Measurements from ENCODE around the gene CRADD. TPM values are rescaled to one million over a fixed set of nuclear protein-coding genes. Genes with fewer than 3 reads are reported as not detected.
"Not testable (repeated sequence)": the region's sequence is repeated elsewhere in the genome, so short reads cannot be mapped to it uniquely, and the experiment has no call there.

The CRADD gene
- total RNA-seq, 1 experiment from 2014 or later, result 18.3 TPM

DNA sequence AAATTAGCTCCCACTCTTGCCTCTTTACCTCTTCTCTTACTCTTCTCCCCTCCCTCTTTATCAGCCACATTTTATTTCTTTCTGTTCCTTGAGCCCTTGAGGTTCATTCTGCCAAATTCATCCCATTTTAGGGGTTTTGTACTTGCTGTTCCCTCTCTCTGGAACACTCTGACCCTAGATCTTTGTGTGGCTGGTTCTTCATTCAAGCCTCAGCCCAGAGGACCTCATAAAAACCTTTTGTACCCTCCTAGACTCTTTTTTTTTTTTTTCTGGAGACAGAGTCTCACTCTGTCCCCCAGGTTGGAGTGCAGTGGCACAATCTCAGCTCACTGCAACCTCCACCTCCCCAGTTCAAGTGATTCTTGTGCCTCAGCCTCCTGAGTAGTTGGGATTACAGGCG is 34.3 kb downstream of the CRADD start:
- H4K20me1 ChIP-seq (ENCODE audit: insufficient read depth, low read depth, low read length); H2AFZ ChIP-seq (ENCODE audit: low read length); H3K27ac ChIP-seq (ENCODE audit: low read length); H3K9me2 ChIP-seq (replicated peaks; ENCODE audit: insufficient read depth, low read length); H3K4me1 ChIP-seq (ENCODE audit: low read length); H3K9me3 ChIP-seq (ENCODE audit: low read length); H3K4me3 ChIP-seq (ENCODE audit: low read length); H3K4me2 ChIP-seq (ENCODE audit: low read depth, low read length, poor library complexity, severe bottlenecking); H3K9ac ChIP-seq (ENCODE audit: low read length); H3K27me3 ChIP-seq (ENCODE audit: low read length); H3K79me2 ChIP-seq (ENCODE audit: low read length); H3K36me3 ChIP-seq (ENCODE audit: insufficient read depth, low read length); DNase-seq: not testable (repeated sequence)

DNA sequence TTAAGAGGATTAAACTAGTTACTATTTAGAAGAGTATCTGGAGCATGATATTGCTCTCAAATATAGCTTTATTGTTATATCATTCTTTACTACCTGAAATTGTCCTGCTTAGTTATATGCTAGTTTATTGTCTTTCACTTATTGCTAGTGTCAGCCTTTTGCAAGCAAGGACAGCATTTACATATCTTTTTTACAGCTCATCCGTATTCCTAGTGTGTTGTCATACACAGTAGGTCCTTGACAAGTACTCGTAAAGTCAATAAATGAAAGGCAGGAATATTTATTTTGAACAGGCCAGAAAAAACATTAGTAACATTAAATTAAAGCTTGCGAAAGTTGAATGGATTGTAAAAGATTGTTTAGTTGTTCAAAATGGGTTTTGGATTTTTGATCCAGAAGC is 35.0 kb downstream of the CRADD start:
- no peaks in the 10 kb centered on the region for H4K20me1 ChIP-seq (ENCODE audit: insufficient read depth, low read depth, low read length)
- H3K4me2 ChIP-seq (ENCODE audit: low read depth, low read length, poor library complexity, severe bottlenecking), result no peak overlapping the region
- no peak overlapping the region for H3K9ac ChIP-seq (ENCODE audit: low read length)
- H3K36me3 ChIP-seq (ENCODE audit: insufficient read depth, low read length), result no peaks in the 10 kb centered on the region
- no peak overlapping the region for H3K4me3 ChIP-seq (ENCODE audit: low read length)
- H3K27me3 ChIP-seq (ENCODE audit: low read length), result no peaks in the 10 kb centered on the region
- H2AFZ ChIP-seq (ENCODE audit: low read length), result no peak overlapping the region
- H3K9me3 ChIP-seq (ENCODE audit: low read length), result peaks cover 5% of the 10 kb centered on the region
- no peak overlapping the region for H3K27ac ChIP-seq (ENCODE audit: low read length)
- H3K9me2 ChIP-seq (replicated peaks; ENCODE audit: insufficient read depth, low read length), result no peaks in the 10 kb centered on the region
- H3K4me1 ChIP-seq (ENCODE audit: low read length), result no peaks in the 10 kb centered on the region
- no peak for DNase-seq
- no peaks in the 10 kb centered on the region for H3K79me2 ChIP-seq (ENCODE audit: low read length)

DNA sequence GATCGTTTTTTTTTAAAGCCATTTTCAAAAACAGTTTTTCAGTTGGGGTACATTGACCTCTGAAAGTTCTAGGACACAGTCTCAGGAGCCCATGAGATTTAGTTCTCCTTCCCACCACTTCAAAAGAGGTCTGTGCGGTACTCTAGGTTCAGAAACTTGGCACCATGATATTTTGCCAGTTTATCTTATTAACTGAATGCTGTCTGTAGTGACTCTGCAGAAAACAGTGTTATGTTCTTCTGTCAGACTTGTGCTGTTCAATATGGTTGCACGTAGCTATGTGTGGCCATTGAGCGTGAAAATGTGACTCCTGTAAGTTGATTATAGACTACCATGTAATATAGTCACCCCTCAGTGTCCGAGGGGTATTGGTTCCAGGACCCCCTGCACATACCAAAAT is 35.9 kb downstream of the CRADD start:
- H3K27me3 ChIP-seq (ENCODE audit: low read length), result 0 out of 2 replicates have a peak, but pooled peaks cover 2% of the 10 kb centered on the region
- no peak for DNase-seq
- H3K79me2 ChIP-seq (ENCODE audit: low read length), result no peaks in the 10 kb centered on the region
- no peak overlapping the region for H3K9ac ChIP-seq (ENCODE audit: low read length)
- H3K9me2 ChIP-seq (replicated peaks; ENCODE audit: insufficient read depth, low read length), result no peaks in the 10 kb centered on the region
- H3K4me3 ChIP-seq (ENCODE audit: low read length), result no peak overlapping the region
- H4K20me1 ChIP-seq (ENCODE audit: insufficient read depth, low read depth, low read length), result no peaks in the 10 kb centered on the region
- no peak overlapping the region for H3K4me2 ChIP-seq (ENCODE audit: low read depth, low read length, poor library complexity, severe bottlenecking)
- H2AFZ ChIP-seq (ENCODE audit: low read length), result no peak overlapping the region
- H3K9me3 ChIP-seq (ENCODE audit: low read length), result peaks cover 5% of the 10 kb centered on the region
- H3K27ac ChIP-seq (ENCODE audit: low read length), result no peak overlapping the region
- no peaks in the 10 kb centered on the region for H3K4me1 ChIP-seq (ENCODE audit: low read length)
- H3K36me3 ChIP-seq (ENCODE audit: insufficient read depth, low read length), result no peaks in the 10 kb centered on the region

DNA sequence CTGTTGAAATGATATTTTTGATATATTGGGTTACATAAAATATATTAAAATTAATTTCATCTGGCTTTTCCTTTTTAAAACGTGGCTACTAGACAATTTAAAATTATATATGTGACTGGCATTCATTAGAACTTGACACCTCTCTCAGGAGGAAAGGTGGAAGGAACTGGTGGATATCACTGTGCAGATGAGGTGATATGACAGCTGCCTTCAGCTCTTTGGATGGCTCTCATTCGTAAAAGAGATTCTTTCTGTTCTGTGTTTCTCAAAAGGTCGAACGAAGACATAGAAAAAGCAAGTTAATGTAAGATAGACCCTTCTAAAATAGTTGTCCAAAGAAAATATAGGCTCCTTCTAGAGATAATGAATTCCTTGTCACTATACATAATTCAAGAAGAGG is 36.6 kb downstream of the CRADD start:
- H2AFZ ChIP-seq (ENCODE audit: low read length), result no peak overlapping the region
- H3K27ac ChIP-seq (ENCODE audit: low read length), result no peak overlapping the region
- H3K4me3 ChIP-seq (ENCODE audit: low read length), result no peak overlapping the region
- no peaks in the 10 kb centered on the region for H3K36me3 ChIP-seq (ENCODE audit: insufficient read depth, low read length)
- no peak overlapping the region for H3K9ac ChIP-seq (ENCODE audit: low read length)
- peaks cover 5% of the 10 kb centered on the region for H3K9me3 ChIP-seq (ENCODE audit: low read length)
- no peaks in the 10 kb centered on the region for H3K9me2 ChIP-seq (replicated peaks; ENCODE audit: insufficient read depth, low read length)
- H3K4me2 ChIP-seq (ENCODE audit: low read depth, low read length, poor library complexity, severe bottlenecking), result no peak overlapping the region
- no peak for DNase-seq
- H3K27me3 ChIP-seq (ENCODE audit: low read length), result 0 out of 2 replicates have a peak, but pooled peaks cover 2% of the 10 kb centered on the region
- H3K79me2 ChIP-seq (ENCODE audit: low read length), result no peaks in the 10 kb centered on the region
- H4K20me1 ChIP-seq (ENCODE audit: insufficient read depth, low read depth, low read length), result no peaks in the 10 kb centered on the region
- H3K4me1 ChIP-seq (ENCODE audit: low read length), result no peaks in the 10 kb centered on the region

DNA sequence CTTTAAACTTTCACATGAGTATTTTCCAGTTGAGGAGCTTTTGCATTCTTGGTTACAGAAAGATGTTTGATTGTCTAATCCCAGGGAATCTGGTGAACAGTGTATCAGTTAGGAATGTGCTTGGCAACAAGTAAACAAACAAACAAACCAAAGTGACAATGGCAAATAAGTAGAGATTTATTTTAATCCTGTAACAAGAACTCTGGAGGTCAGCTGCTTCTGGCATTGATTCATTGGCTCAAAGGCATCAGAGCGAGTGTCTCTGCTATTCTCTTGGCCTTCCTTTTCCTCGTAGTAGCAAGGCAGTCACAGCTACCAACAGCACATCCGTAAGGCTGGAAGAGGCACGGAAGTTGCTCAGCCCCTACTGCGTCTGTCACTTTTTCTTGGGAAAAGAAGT is 37.2 kb downstream of the CRADD start:
- no peaks in the 10 kb centered on the region for H3K79me2 ChIP-seq (ENCODE audit: low read length)
- peaks cover 5% of the 10 kb centered on the region for H3K9me3 ChIP-seq (ENCODE audit: low read length)
- no peak overlapping the region for H3K4me2 ChIP-seq (ENCODE audit: low read depth, low read length, poor library complexity, severe bottlenecking)
- H3K9ac ChIP-seq (ENCODE audit: low read length), result no peak overlapping the region
- no peak for DNase-seq
- H3K27me3 ChIP-seq (ENCODE audit: low read length), result 0 out of 2 replicates have a peak, but pooled peaks cover 2% of the 10 kb centered on the region
- H4K20me1 ChIP-seq (ENCODE audit: insufficient read depth, low read depth, low read length), result no peaks in the 10 kb centered on the region
- H3K4me3 ChIP-seq (ENCODE audit: low read length), result no peak overlapping the region
- H3K4me1 ChIP-seq (ENCODE audit: low read length), result no peaks in the 10 kb centered on the region
- no peak overlapping the region for H3K27ac ChIP-seq (ENCODE audit: low read length)
- H3K9me2 ChIP-seq (replicated peaks; ENCODE audit: insufficient read depth, low read length), result no peaks in the 10 kb centered on the region
- no peaks in the 10 kb centered on the region for H3K36me3 ChIP-seq (ENCODE audit: insufficient read depth, low read length)
- no peak overlapping the region for H2AFZ ChIP-seq (ENCODE audit: low read length)

DNA sequence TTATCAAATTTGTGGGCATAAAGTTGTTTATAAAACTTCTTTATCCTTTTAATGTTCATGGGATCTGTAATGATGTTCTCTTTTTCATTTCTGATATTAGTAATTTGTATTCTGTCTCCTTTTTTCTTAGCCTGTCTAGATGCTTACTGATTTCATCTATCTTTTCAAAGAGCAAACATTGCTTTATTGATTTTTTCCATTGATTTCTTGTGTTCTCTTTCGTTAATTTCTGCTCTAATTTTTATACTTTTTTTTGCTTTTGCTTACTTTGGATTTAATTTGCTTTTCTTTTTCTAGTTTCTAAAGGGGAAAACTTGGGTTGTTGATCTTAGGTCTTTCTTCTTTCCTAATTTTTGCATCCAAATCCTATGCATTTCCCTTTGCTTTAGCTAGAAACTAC is 42.5 kb downstream of the CRADD start:
- Histone ChIP-seq H4K20me1 (ENCODE audit: insufficient read depth, low read depth, low read length) (no peaks in the 10 kb centered on the region), H3K79me2 (ENCODE audit: low read length) (no peaks in the 10 kb centered on the region), H3K4me1 (ENCODE audit: low read length) (peaks cover 9% of the 10 kb centered on the region), H3K9me2 (replicated peaks; ENCODE audit: insufficient read depth, low read length) (no peaks in the 10 kb centered on the region), H3K9ac (ENCODE audit: low read length) (no peak overlapping the region), H3K4me2 (ENCODE audit: low read depth, low read length, poor library complexity, severe bottlenecking) (no peak overlapping the region), H3K27me3 (ENCODE audit: low read length) (0 out of 2 replicates have a peak, but pooled peaks cover 2% of the 10 kb centered on the region), H3K9me3 (ENCODE audit: low read length) (no peaks in the 10 kb centered on the region), H3K4me3 (ENCODE audit: low read length) (no peak overlapping the region), H3K36me3 (ENCODE audit: insufficient read depth, low read length) (no peaks in the 10 kb centered on the region), H3K27ac (ENCODE audit: low read length) (no peak overlapping the region), H2AFZ (ENCODE audit: low read length) (no peak overlapping the region)
- DNase-seq, result no peak

DNA sequence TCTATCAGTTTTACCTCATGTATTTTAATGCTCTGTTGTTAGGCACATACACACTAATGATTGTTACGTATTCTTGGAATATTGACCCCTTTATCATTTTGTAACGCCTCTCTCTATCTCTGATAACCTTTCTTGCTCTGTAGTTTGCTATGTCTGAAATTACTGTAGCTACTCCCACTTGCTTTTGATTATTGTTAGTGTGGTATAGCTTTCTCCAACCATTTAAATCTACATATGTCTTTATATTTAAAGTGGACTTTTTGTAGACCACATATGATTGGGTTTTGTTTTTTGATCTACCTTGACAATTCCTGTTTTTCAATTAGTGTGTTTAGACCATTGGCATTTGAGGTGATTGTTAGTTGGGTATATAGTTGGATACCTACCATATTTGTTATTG is 43.4 kb downstream of the CRADD start:
- no peak overlapping the region for H2AFZ ChIP-seq (ENCODE audit: low read length)
- no peak overlapping the region for H3K27ac ChIP-seq (ENCODE audit: low read length)
- no peak overlapping the region for H3K4me2 ChIP-seq (ENCODE audit: low read depth, low read length, poor library complexity, severe bottlenecking)
- no peaks in the 10 kb centered on the region for H3K9me3 ChIP-seq (ENCODE audit: low read length)
- no peaks in the 10 kb centered on the region for H3K36me3 ChIP-seq (ENCODE audit: insufficient read depth, low read length)
- no peaks in the 10 kb centered on the region for H4K20me1 ChIP-seq (ENCODE audit: insufficient read depth, low read depth, low read length)
- no peak overlapping the region for H3K9ac ChIP-seq (ENCODE audit: low read length)
- 0 out of 2 replicates have a peak, but pooled peaks cover 2% of the 10 kb centered on the region for H3K27me3 ChIP-seq (ENCODE audit: low read length)
- no peak overlapping the region for H3K4me3 ChIP-seq (ENCODE audit: low read length)
- no peaks in the 10 kb centered on the region for H3K79me2 ChIP-seq (ENCODE audit: low read length)
- no peak for DNase-seq
- H3K9me2 ChIP-seq (replicated peaks; ENCODE audit: insufficient read depth, low read length), result no peaks in the 10 kb centered on the region
- peaks cover 9% of the 10 kb centered on the region for H3K4me1 ChIP-seq (ENCODE audit: low read length)

DNA sequence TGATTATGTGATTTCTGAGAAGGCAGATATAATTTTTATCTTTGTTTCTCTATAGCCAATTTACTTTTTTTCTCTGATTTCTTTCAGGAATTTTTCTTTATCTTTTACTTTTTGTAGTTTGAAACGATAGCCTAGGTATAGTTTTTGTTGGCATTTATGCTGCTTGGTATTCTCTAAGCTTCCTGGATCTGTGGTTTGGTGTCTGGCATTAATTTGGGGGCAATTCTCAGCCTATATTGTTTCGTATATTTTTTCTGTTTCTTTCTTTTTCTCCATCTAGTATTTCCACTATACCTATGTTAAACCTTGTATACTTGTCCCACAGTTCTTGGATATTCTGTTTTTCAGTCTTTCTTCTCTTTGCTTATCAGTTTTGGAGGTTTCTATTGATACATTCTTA is 45.0 kb downstream of the CRADD start:
- Histone ChIP-seq H3K4me3 (ENCODE audit: low read length) (no peak overlapping the region), H3K9me3 (ENCODE audit: low read length) (no peaks in the 10 kb centered on the region), H3K79me2 (ENCODE audit: low read length) (no peaks in the 10 kb centered on the region), H3K27ac (ENCODE audit: low read length) (no peak overlapping the region), H2AFZ (ENCODE audit: low read length) (no peak overlapping the region), H4K20me1 (ENCODE audit: insufficient read depth, low read depth, low read length) (no peaks in the 10 kb centered on the region), H3K36me3 (ENCODE audit: insufficient read depth, low read length) (no peaks in the 10 kb centered on the region), H3K9ac (ENCODE audit: low read length) (no peak overlapping the region), H3K9me2 (replicated peaks; ENCODE audit: insufficient read depth, low read length) (no peaks in the 10 kb centered on the region), H3K4me2 (ENCODE audit: low read depth, low read length, poor library complexity, severe bottlenecking) (no peak overlapping the region), H3K4me1 (ENCODE audit: low read length) (peaks cover 9% of the 10 kb centered on the region), H3K27me3 (ENCODE audit: low read length) (0 out of 2 replicates have a peak, but pooled peaks cover 2% of the 10 kb centered on the region)
- DNase-seq, result no peak

Measured in Karpas-422 (cell line).